Embryonic facial prominence (tissue), 1 donor: ENCODE results near the gene LRRC8C.
"Not testable (repeated sequence)": the region's sequence is repeated elsewhere in the genome, so short reads cannot be mapped to it uniquely, and the experiment has no call there.

ENCODE experiments used
- DNase-seq: peaks from one replicate; pipeline ENCODE4 v3.0.0-alpha.2; 2016; ENCODE audit errors: extremely low spot score

Gene LRRC8C

GRCh38 chr1:89607586-89608318, 25.2 kb upstream of the LRRC8C start:
- no peak for DNase-seq

GRCh38 chr1:89608319-89608983, 24.5 kb upstream of the LRRC8C start:
- no peak for DNase-seq

GRCh38 chr1:89608984-89609725, 23.8 kb upstream of the LRRC8C start:
- DNase-seq = no peak

- no peak for DNase-seq
Observed at GRCh38 chr1:89609781-89610456, 23.0 kb upstream of the LRRC8C start.

GRCh38 chr1:89610457-89611011, 22.4 kb upstream of the LRRC8C start:
- no peak for DNase-seq

- no peak for DNase-seq
Observed at GRCh38 chr1:89611721-89612120, 21.2 kb upstream of the LRRC8C start.

- DNase-seq = no peak
Observed at GRCh38 chr1:89613928-89614327, 19.0 kb upstream of the LRRC8C start.

- DNase-seq = no peak
Observed at GRCh38 chr1:89615676-89616598, 17.0 kb upstream of the LRRC8C start.

GRCh38 chr1:89616844-89617627, 15.9 kb upstream of the LRRC8C start:
- DNase-seq = no peak

- DNase-seq = no peak
Observed at GRCh38 chr1:89620664-89621063, 12.3 kb upstream of the LRRC8C start.

- no peak for DNase-seq
Observed at GRCh38 chr1:89622895-89623294, 10.0 kb upstream of the LRRC8C start.

- no peak for DNase-seq
Observed at GRCh38 chr1:89624314-89624713, 8.6 kb upstream of the LRRC8C start.

- no peak for DNase-seq
Observed at GRCh38 chr1:89624715-89625323, 8.1 kb upstream of the LRRC8C start.

- DNase-seq = no peak
Observed at GRCh38 chr1:89627596-89627962, 5.3 kb upstream of the LRRC8C start.

- no peak for DNase-seq
Observed at GRCh38 chr1:89629146-89629545, 3.8 kb upstream of the LRRC8C start.

- not testable (repeated sequence) for DNase-seq
Observed at GRCh38 chr1:89629600-89629999, 3.3 kb upstream of the LRRC8C start.

GRCh38 chr1:89630048-89630447, 2.9 kb upstream of the LRRC8C start:
- DNase-seq = no peak

- DNase-seq = no peak
Observed at GRCh38 chr1:89631816-89632656, 884 bp upstream of the LRRC8C start.
